Stimulated activated CD4-positive, alpha-beta T cell treated with anti-CD3 and anti-CD28 coated beads, Interleukin-15, amount 100 ng/mL, for 48 hours (primary cell): ENCODE data around the gene RNF157.
"Not testable (repeated sequence)": the region's sequence is repeated elsewhere in the genome, so short reads cannot be mapped to it uniquely, and the experiment has no call there.

ENCODE experiments used
- DNase-seq, 2 donors: peaks; one replicate each; pipeline ENCODE4 v3.0.0-alpha.2; 2020; ENCODE audit warnings: low read depth in 2 of 2

The RNF157 gene

DNA sequence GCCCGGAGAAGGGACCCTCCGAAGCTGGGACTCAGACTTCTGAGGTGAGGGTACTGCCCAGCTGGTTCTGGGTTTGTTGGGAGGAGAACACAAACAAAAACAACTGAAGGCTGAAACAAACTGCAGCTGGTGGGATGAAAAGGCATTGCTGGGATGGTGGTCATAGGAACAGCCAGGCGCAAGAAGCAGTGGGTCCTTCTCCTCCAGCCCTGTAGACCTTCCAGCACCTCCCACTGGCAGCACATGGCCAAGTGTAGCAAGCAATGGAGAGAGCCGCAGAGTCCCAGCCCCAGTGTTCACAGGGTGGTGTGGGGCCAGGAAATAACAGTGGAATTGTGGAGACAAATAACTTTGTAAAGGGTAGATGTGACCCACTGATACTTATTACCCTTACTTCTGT, 50.6 kb downstream of the RNF157 start:
- DNase-seq: no peak

DNA sequence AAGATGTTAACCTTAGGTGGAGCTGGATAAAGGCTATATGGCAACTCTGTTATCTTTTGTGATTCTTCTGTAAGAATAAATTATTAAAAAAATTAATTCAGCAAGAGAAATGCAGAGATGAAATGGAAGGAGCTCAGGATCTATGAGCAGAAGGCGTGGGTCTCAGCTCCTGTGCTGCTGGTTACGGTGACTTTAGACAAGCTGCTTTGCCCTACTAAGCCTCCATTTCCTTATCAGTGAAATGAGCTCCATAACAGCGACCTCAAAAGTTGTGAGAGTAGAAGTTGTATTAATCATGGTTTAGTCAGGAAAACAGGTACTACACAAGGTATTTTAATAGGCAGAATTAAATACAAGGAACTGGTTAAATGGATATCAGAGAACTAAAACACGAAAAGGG, 51.0 kb downstream of the RNF157 start:
- DNase-seq: no peak

DNA sequence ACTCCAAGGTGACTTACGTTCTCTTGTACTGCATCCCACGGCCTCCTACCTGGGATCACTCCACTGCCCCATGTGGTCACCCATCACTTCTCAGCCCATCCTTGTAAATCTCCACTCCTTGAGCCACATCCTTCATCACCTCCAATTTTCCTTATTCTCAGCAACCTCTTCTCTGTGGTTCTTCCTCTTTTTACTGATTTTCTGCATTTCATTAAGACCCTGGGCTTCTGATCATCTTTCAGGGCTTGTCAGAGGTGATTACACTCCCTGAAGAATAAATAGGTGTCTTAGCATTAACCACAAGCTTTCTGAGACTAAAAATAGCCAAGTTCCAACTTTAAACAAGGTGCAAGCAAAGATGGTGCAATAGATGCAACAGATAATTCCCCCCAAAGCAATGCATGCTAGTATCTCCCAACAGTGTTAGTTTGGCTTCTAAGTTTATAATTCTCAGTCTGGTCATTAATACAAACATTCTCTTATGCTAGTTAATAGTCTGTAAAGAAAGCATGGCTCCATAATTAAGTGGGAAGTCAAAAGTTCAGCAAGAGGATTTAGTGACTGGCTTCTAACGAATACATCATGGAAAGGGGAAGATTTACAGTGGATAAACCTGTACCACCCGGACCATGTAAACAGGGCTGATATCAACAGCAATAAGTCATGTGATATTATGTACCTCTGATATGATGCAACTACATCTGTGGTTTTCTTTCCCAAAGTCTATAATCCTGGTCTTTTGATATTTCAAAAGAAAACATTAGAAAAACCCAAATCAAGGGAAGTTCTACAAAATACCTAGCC, 51.9 kb downstream of the RNF157 start:
- DNase-seq: no peak

DNA sequence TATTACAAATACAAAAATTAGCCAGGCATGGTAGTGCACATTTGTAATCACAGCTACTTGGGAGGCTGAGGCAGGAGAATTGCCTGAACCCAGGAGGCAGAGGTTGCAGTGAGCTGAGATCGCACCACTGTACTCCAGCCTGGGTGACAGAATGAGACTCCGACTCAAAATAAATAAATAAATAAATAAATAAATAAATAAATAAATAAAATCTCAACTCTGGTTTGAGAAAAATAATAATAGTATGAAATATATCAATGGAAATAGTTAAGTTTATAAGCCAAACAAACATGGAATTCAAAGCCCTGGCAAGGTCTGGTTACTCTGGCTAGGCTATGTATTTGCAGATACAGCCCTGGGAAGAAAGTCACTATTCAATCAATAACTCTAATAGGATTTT, 53.5 kb downstream of the RNF157 start:
- DNase-seq: not testable (repeated sequence)

DNA sequence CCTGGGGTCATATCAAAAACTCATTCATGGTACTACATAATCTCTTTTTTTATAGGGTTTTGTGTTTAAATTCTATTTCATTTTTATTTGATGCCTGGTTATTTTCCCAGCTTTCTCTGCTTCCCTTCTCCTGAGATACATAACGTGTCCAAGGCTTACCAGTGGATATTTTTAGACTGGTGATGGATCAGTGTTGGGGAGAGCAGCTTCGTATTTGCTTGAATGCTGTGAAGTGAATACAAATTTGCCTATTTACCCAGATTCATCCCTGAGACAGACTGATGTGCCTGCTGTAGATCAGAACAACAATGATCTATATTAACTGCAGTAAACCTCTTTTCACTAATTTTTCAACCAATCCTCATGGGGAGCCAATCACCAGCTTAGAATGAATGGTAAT, 56.0 kb downstream of the RNF157 start:
- no peak for DNase-seq

DNA sequence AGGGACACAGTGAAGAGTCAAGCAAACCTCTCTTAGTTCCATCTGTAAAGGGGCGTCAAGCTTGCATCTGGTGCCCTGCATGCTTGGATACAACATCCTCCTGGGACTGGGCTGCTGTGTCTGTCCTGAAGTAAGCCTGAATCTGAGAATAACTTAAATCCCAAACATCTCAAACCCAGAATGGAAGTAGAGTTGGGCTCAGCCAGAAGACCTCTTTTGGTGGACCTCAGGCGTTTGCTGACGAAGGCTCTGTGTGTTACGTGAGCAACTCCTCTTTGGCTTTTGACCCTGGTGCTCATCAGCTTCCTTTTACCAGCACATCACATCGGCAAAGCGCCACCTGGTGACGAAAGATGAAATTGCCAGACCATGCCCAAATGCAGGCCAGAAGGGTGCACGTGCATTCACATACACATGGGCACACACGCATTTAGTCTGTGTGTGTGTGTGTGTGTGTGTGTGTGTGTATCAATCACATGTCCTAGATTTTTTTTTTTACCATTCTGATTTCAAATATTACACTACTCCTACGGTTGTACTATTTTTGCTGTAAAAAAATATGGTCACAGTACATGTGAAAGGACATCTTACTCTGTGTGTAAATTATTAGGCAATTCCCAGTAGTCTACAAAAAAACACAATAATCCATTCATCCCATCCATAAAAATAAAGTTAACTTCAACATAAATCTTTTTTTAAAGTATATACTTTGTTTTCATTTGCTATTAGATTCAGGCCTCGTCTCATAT, 58.1 kb downstream of the RNF157 start:
- DNase-seq: peak; percentile 90 to 93

DNA sequence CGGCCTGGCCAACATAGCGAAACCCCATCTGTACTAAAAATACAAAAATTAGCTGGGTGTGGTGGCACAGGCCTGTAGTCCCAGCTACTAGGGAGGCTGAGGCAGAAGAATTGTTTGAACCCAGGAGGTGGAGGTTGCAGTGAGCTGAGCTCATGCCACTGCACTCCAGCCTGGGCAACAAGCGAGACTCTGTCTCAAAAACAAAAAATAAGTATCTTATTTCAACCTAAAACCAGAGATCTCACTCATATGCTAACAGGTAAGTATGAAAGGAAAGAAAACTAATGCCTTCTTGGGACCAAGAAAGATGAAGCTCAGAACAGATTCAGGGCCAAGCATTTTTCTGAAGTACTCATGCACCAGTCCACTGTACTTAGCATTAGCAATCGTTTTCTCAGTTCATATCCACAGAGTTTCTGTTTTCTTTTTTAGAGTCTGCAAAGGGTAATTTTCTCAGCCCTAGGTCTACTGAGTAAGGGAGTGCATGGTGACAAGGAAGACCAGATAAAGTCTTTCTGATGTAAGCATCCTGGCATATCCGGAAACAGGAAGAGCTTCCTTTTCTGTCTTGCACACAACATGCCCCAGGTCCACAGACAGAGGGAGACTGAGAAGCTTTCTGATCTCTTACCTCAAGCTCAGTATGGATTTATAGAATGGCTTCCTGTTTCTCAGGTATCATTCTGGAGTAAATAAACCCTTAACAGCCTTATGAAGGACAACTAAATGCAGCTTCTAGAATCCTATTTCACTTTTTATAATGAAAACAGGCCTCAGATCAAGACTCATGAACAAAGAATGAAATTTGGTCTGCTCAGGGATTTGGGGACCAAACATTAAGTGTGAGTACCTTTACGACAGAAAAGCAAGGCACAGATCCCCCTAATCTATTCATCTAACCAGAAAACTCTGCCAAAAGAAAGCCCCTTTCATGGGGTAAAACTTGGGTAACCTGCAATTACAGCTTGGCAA, 60.5 kb downstream of the RNF157 start:
- peak in 1 of 2 donors; percentile 25 for DNase-seq

DNA sequence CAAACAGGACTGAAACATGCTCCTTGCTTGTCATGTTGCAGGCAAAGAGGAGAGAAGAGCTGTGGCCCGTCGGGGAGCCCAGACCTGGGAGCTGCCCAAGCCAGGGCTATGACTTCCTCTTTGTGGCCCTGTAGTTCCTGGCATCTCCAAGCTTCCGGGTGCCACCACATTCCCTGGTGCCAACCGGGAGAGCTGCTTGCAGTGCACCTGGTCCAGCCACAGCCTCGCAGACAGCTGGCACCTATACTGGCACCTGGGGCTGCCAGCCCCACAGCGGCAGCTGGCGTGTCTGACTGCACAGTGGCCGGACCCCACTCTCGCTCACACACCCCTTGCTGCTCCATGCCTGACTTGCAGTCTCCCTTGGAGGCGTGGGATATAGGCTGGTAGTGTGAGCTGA, 62.2 kb downstream of the RNF157 start:
- no peak for DNase-seq

DNA sequence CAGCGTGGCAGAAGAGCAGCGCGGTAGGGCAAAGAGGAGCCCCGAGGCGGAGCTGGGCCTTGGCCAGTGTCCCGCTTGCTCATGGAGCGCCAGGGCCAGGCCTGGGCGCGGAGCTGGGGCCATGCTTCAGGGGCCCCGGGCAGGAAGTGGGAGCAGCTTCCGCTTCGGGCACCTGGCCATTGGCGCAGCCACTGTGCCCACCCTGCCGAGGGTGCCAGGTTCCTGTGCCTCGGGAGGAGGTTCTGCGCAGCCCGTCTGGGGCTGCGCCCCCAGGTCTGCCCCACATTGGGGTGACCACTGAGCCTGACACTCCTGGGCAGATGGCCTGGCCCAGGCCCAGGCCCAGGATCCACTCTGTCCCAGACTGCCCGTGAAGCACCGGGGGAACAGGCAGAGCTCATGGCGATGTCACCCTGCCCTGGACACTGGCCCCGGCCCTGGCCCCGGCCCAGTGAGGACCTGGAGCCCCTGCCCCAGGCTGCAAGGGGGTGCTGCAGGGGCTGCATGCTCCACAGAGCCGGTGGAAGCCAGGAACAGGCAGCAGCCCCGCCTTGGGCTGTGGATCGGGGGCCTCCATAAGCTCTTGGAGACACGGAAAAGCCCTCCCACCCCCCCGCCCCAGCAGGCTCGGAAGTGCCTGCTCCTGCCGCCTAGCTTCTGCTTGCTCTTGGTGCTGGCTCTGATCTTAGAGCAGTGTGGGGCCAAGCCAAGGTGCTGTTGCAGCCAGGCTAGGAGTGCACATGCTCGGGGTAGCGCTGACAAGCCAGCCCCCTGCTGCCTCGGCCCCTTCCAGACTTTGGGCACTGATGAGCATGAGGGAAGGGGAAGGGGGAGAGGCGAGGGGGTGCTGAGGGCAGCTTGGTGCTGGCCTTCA, 63.4 kb downstream of the RNF157 start:
- DNase-seq: no peak

DNA sequence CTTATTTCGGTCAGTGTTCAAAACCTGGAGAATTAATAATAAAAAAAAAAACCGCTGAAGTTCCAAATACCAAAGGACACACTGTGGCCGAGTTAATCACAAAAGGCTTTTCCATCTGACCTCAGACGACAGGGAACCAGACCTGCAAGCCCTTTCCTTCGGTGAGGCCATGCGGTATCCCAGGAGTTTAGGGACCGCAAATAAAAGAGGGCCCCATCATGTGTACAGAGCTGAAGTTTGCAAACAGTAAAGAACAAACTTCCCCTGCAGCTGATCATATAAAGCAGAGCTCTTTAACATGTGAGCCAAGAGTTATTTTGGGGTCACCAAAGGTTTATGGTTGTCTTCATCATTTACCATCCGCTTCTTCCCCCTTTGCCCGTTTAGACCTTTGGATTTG, 66.3 kb downstream of the RNF157 start:
- no peak for DNase-seq

DNA sequence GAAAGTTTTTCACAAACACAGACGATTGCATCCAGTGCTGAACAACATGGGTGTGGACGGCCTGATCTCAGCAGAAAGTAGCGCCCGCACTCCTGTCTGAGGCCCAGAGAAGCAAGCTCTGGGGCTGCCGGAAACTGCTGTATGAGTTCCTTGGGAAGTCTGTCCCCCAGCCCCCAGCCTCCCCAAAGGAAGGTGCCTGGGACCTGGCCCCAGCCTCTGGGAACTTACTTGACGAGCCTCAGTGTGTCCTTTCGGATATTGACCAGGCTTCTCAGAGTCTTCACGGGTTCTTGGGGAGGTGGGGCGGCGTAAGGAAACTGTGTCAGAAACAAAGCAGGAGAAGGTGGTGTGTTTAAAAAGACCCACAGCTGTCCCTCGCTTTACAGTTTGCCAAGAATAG, 66.8 kb downstream of the RNF157 start:
- no peak for DNase-seq

DNA sequence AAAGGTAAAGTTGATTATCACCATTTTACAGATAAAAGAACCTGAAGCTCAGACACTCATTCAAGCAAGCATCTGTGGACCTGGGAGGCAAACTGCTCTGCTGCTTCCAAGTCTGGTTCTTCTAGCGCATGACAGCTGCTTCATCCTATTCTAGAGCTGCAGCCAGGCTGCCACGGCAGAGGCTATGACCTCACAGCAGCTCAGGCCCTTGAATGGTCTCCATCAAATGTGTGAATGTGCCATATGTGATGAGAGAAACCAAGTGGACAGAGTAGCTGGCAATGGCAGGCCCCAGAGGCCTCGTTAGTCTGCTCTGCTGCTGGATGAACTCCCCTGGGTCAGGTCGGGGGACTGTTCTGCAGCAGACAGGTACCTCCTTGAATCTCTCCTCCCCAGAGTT, 68.6 kb downstream of the RNF157 start:
- no peak for DNase-seq

DNA sequence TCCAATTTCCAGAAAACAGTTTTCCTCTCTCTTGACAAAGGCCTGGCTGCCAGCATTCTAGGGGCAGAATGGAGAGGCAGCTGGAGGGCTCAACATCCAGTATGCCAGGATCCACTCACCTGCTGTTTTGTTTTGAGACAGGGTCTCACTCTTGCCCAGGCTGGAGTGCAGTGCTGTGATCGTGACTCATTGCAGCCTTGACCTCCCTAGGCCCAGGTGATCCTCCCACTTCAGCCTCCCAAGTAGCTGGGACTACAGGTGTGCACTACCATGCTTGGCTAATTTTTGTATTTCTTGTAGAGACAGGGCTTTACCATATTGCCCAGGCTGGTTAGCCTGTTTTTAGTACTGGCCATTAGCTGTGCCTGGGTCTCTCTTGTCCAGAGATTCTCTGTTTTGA, 70.2 kb downstream of the RNF157 start:
- DNase-seq: no peak

DNA sequence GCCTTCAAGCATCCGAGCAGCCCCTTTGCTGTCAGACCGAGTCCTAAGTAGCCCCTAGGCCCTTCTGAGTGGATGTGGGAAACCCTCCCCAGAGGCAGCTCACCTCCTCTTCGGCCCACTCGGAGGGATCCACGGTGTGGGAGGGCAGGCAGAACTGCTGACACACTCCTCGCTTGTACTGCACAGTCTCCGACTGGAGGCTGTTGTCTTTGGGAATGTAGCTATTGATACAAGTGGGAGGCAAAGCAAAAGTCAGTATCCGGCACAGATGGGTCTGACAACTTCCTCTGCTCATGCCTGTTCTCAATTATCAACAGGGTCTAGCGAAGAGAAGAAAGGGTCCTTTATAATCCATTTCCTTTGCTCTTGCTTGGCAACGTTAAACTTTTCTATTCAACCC, 73.4 kb downstream of the RNF157 start:
- no peak for DNase-seq

DNA sequence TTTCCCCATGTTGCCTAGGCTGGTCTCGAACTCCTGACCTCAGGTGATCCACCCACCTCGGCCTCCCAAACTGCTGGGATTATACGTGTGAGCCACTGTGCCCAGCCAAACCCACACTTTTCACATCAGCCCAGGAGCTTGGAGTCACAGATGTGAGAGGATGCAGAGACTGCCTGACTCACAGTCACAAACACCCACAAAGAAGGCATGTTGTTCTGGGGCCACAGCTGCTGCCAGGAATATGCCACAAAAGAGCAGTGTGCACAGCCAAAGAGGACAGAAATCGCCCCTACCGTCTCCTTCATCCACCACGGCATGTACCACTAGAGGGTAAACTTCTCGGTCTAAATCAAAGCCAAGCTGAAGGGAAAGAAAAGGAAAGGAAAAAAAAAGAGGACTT, 74.1 kb downstream of the RNF157 start:
- DNase-seq: no peak

DNA sequence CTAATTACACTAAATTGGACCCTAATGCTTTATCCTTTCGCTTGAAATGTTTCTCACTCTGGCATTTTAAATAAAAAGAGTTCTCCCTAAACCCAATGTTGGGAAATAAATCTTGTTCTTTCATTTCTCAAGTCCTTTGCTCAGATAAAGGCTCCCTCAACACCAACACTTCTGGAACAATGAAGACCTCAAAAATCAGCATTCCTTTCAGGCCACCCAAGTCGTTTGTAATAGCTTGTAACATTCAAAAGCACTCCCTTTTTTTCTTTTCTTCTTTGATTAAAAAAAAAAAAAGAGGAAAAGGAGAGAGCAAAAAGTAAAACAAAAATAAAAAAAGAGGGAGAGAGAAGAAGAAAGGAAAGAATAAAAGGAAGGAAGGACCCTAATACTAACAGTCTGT, 76.0 kb downstream of the RNF157 start:
- DNase-seq: no peak

DNA sequence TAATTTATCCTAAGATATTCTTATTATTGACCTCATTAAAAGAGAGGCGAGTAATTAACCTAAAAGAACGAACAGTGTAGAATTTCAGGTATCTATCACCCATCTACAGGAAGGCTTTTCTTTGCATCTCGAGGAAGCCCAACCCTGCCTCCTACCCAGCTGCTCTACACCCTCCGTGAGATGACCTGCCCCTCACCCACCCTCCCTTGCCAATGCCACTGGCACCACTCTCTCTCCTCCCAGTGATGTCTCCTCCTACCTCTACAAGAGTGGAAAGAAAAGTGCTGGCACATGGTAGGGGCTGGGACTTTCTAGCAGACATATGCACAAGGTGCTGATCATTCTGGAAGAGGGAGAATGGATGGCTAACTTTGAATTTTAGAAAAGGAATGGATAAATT, 76.4 kb downstream of the RNF157 start:
- no peak for DNase-seq

DNA sequence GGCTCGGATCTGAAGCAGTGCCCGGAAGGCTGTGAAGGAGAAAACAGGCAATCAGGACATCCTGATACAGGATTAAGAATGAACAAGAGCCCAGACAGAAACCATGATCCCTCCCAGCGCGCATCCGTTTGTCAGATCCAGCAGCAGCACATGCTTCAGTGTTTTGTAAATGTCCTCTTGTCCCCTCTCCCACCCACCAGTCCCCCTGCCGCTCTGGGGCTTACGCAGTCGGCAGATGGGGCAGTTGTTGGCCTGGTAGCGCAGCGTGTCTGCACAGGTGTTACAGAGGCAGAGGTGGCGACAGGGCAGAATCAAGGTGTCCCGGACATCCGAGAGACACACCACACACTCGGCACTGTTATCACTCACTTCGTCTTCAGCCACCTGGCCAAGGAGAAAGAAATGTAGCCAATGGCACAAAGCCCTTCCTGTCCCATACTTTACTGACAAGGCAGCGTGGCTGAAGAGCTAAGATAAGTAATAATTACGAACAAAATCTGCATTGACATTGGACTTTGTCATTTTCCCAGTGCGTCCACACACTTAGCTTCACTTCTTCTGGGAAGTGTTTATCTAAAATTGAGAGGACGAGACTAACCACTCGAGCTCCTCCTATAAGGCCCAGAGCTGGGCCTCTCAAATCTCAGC, 78.5 kb downstream of the RNF157 start:
- no peak for DNase-seq

DNA sequence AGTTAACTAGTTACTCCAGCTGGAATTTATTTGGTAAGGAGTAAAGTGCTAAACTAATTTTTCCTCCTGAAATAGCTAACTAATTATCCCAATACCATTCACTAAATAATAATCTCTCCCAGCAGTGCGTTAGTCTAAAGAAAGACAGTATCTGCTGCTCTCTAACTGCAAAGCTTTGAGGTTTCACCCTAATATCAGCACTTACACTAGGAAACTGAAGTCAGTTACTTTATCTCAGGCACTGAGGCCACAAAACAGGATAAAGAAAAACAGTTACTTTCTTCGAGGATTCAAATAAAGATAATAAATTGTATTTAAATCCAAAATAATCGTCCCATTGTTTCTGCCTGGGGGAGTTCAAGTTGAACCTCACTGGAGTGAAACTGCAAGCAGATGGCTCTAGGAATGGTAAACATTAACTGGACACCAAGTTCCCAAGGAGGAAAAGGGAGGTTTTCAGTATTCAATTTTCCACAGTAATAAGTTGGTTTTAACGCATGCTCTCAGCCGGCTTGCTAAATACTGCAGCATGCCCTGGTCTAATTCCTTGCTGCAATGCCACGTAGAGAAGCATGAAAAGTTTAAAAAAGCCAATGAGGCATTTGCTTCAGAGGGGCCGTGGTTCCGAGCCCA, 79.3 kb downstream of the RNF157 start:
- DNase-seq: no peak

DNA sequence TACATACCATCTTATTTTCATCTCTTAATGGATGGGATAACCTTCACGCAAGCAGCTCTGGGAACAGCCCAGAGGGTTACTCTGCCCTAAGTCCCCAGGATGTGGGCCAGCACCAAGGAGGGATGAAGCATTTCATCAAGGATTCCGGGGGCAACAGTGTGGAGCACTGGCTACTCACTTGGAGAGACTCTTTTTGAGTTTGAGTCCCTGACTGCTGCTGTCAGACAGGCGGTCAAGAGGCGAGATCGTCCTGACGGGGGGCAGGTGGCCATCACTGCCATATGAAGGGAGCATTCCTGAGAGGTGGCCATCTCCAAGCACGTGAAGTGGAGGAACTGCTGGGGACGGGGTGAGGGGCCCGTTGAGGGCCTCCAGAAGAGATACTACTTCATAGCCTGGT, 81.1 kb downstream of the RNF157 start:
- DNase-seq: no peak
